ENCODE measurements around the gene ITK.

ITK gene

GRCh38 chr5:157180374-157181264 lies at the start of gene ITK:
Gene ITK (plus strand): TSS chr5:157180840. CDS start chr5:157180978, 138 bp downstream.
- H3K27ac ChIP-seq: no peak within 1 kb of the TSS
- no peak for TF ChIP-seq CTCF (conservative IDR thresholded peaks at IDR 0.05)

GRCh38 chr5:157130925-157131324 lies 49.7 kb upstream of the ITK start:
- H3K27ac ChIP-seq: no peak overlapping the region
- TF ChIP-seq CTCF (conservative IDR thresholded peaks at IDR 0.05): no peak

GRCh38 chr5:157132281-157132612 lies 48.4 kb upstream of the ITK start:
- TF ChIP-seq CTCF (conservative IDR thresholded peaks at IDR 0.05): peak; percentile 61
- no peak overlapping the region for H3K27ac ChIP-seq

DNA sequence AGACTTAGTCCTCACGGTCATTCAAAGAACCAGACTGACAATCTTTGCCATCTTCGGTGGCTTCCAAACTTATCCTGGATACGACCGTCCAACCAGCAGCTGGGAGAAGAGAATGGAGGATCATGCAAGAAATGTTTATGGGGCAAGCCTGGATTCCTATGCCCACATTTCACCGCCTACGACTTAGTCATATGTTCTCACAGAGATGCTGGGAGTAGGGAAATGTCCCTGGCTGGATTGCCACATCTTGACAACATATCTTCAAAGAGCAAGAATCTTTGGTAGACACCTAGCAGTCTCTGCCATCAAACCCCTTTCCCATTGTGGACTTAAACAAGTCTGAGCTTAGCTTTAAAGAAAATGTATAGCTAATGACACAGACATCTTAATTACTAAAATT lies 42.9 kb upstream of the ITK start:
- TF ChIP-seq CTCF (conservative IDR thresholded peaks at IDR 0.05): no peak
- H3K27ac ChIP-seq: no peak overlapping the region

DNA sequence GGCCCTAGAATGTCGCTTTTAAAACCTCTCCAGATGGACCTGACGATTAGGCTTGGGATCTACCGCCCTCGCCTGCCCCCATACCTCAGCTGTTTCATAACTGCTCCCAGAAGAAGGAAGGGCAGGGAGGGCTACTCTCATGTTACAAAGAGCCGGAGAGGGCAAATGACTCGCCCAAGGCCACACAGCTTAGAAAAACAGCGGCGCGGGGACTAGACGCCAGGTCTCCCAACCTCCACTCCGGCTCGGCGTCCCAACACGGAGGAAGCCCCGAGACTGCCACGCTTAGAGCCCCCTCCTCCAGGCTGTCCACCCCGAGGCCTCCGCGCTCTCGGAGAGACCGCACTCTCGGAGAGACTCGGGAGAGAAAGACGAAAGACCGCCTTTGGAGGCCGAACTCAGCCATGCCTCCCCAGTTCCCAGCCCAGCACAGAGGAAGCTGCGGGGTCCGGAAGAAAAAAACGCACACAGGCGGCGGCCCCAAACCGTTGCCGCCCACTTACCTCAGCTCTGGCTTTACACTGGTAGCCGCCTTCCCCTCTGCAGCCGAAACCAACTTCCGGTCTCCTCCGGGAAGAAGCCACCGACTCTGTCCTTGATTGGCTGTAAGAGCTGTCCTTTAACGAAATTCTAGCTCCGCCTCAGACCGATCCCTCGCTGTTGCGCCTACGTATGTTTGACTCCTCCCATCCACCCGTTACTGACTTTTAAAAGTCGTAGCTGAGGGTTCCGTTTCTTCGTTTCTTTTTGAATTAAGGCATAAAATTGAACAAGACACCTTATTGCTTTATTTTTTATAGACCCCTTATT lies 38.1 kb upstream of the ITK start, which contains the start of gene MED7:
Gene MED7 (minus strand): TSS at position 549 of the 810 bp plus-strand sequence. CDS start 3,434 bp downstream, outside the sequence.
- no peak for TF ChIP-seq CTCF (conservative IDR thresholded peaks at IDR 0.05)
- H3K27ac ChIP-seq: peak within 1 kb of the TSS; percentile 83

DNA sequence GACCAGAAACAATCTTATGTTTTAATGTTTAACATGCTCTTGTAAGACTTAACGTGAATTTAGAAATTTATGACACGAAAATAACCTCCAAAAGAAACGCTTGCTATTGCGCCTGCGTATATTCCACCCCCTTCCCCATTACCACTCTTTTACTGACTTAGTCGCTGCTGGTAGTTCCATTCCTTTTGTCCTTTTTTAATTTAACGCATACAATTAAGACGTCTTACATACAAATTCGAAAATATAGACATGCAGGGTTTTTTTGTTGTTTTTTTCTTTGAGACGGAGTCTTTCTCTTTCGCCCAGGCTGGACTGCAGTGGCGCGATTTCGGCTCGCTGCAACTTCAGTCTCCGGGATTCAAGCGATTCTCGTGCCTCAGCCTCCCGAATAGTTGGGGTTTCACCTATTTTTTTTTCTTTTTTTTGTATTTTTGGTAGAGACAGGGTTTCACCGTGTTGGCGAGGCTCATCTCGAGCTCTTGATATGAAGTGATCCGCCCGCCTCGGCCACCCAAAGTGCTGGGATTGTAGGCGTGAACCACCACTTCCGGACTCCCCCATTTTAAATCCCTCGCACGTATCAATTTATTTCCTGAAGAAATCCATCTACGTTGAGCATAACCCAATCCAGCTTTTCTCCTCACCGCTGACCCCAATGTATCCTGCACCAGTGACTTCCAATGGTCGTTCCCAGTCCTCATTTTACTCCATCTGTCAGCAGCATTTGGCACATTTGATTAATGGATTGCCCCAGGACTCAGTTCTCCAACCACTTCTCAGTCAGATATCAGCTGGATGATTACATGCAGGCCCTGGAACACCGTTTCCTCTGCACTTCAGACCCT lies 37.3 kb upstream of the ITK start:
- TF ChIP-seq CTCF (conservative IDR thresholded peaks at IDR 0.05): no peak
- H3K27ac ChIP-seq: peak overlapping the region; percentile 83

Data from VCaP (cell line).